Gastroesophageal sphincter (tissue), 4 donors: ENCODE data around the gene LMO2. TPM values are rescaled to one million over a fixed set of nuclear protein-coding genes. Genes with fewer than 3 reads are reported as not detected.

Experiments used
- ATAC-seq: fragments of 150-250 bp; one replicate; pipeline ENCODE4 v1.9.1; 2016; ENCODE audit warnings: mild to moderate bottlenecking, moderate library complexity
- H3K27ac ChIP-seq, 4 donors: fragments of 200-600 bp; sonication (generic) in 3 of 4; 1 replicate in 3 of 4; 2 replicates in 1 of 4; pipeline ENCODE4 v1.5.1; 2016 to 2019
- H3K27me3 ChIP-seq: fragments of 200-600 bp; sonication (generic); one replicate; pipeline ENCODE4 v1.5.1; 2019
- H3K36me3 ChIP-seq, 2 donors: fragments of 200-600 bp; sonication (generic); one replicate each; pipeline ENCODE4 v1.5.1; 2019; ENCODE audit warnings: control low read depth in 1 of 2
- H3K4me1 ChIP-seq, 3 donors: fragments of 200-600 bp; sonication (generic); 1 replicate in 2 of 3; 2 replicates in 1 of 3; pipeline ENCODE4 v1.5.1; 2016 to 2019; ENCODE audit warnings: control low read depth in 2 of 3
- H3K4me3 ChIP-seq, 2 donors: fragments of 200-600 bp; sonication (generic); one replicate each; pipeline ENCODE4 v1.5.1; 2019; ENCODE audit warnings: mild to moderate bottlenecking in 1 of 2, moderate library complexity in 1 of 2
- H3K9me3 ChIP-seq, 3 donors: fragments of 200-600 bp; sonication (generic); one replicate each; pipeline ENCODE4 v1.5.1; 2017 to 2019; ENCODE audit warnings: control low read depth in 2 of 3
- CTCF ChIP-seq, 4 experiments: fragments of 200-600 bp in 2 of 4; fragments of 450-650 bp in 2 of 4; sonication (generic) in 1 of 4; IDR thresholded peaks; one replicate each; pipeline ENCODE4 v1.5.1; 2017 to 2019; ENCODE audit warnings: antibody characterized with exemption in 4 of 4, mild to moderate bottlenecking in 2 of 4, moderate library complexity in 2 of 4
- EP300 ChIP-seq: sonication (generic); formaldehyde crosslinking; IDR thresholded peaks from one replicate; pipeline ENCODE4 v1.6.1; 2017; ENCODE audit warnings: antibody characterized with exemption, mild to moderate bottlenecking
- POLR2A ChIP-seq, 2 donors: fragments of 450-650 bp; IDR thresholded peaks; one replicate each; pipeline ENCODE4 v1.6.1; 2017; ENCODE audit warnings: antibody characterized with exemption in 2 of 2, mild to moderate bottlenecking in 2 of 2, moderate library complexity in 1 of 2
- POLR2AphosphoS5 ChIP-seq: sonication (generic); formaldehyde crosslinking; IDR thresholded peaks from one replicate; pipeline ENCODE4 v1.6.1; 2017; ENCODE audit warnings: antibody characterized with exemption
- WGBS, 2 donors: methylation state at CpG; one replicate each; pipeline ENCODE4 v1.1.5; 2018; ENCODE audit warnings: low coverage in 1 of 2; 5-methylcytosine and 5-hydroxymethylcytosine counted together
- total RNA-seq, 4 donors: library from RNA; depleted of rRNA; stranded (reverse); fragments of >200 nt; gene quantifications; one replicate each; pipeline ENCODE4 v1.1.0, GENCODE V29; 2016

LMO2 gene
- total RNA-seq, 4 donors from 2014 or later: 7.0 to 24.2 (median 14.8) TPM

- ATAC-seq: no peak
- H3K4me1 ChIP-seq: peaks cover 0 to 34% (median 10%) of the 10 kb centered on the region in 3 donors
- TF ChIP-seq POLR2AphosphoS5: no peak
- no peak for TF ChIP-seq CTCF (IDR thresholded peaks at IDR 0.05)
- no peak for TF ChIP-seq EP300
- no peak for TF ChIP-seq POLR2A (IDR thresholded peaks at IDR 0.05)
These were observed 8.4 kb upstream of the LMO2 start for GRCh38 chr11:33900159-33900840.

GRCh38 chr11:33899400-33900037, 7.6 kb upstream of the LMO2 start:
- WGBS, 2 donors: 18 to 35% methylated on average over 7 to 8 of the region's 11 CpGs
- peak overlapping the region in 3 of 4 donors; percentile 57 to 74 (median 67) for H3K27ac ChIP-seq

More at GRCh38 chr11:33900159-33900840, 8.4 kb upstream of the LMO2 start:
- Histone ChIP-seq H3K9me3 (no peaks in the 10 kb centered on the region), H3K36me3 (no peaks in the 10 kb centered on the region), H3K27me3 (peaks cover 8% of the 10 kb centered on the region), H3K4me3 (no peak overlapping the region), H3K27ac (peak overlapping the region in 2 of 4 donors; percentile 57 to 67)
- WGBS, 2 donors: 77 to 78% methylated on average over 6 of the region's 7 CpGs

GRCh38 chr11:33898957-33899356, 7.1 kb upstream of the LMO2 start:
- ATAC-seq: no peak
- WGBS, 2 donors: 60 to 70% methylated on average over 2 to 3 of the region's 3 CpGs
- Histone ChIP-seq H3K9me3 (no peaks in the 10 kb centered on the region), H3K36me3 (no peaks in the 10 kb centered on the region), H3K4me1 (peaks cover 0 to 34% (median 10%) of the 10 kb centered on the region in 3 donors), H3K27me3 (peaks cover 8% of the 10 kb centered on the region), H3K27ac (peak overlapping the region in 3 of 4 donors; percentile 48 to 74 (median 57)), H3K4me3 (no peak overlapping the region)
- TF ChIP-seq POLR2A (IDR thresholded peaks at IDR 0.05) (no peak), EP300 (no peak), POLR2AphosphoS5 (no peak), CTCF (IDR thresholded peaks at IDR 0.05) (no peak)

More at GRCh38 chr11:33899400-33900037, 7.6 kb upstream of the LMO2 start:
- Histone ChIP-seq H3K36me3 (no peaks in the 10 kb centered on the region), H3K27me3 (peaks cover 8% of the 10 kb centered on the region), H3K4me3 (no peak overlapping the region), H3K9me3 (no peaks in the 10 kb centered on the region), H3K4me1 (peaks cover 0 to 34% (median 10%) of the 10 kb centered on the region in 3 donors)
- TF ChIP-seq POLR2AphosphoS5 (peak; percentile 78), EP300 (no peak), POLR2A (IDR thresholded peaks at IDR 0.05) (no peak), CTCF (IDR thresholded peaks at IDR 0.05) (no peak)
- peak; percentile 97 for ATAC-seq

- H3K27ac ChIP-seq: peak overlapping the region in 1 of 4 donors; percentile 48
- no peaks in the 10 kb centered on the region for H3K9me3 ChIP-seq
- H3K27me3 ChIP-seq: peaks cover 8% of the 10 kb centered on the region
- no peak overlapping the region for H3K4me3 ChIP-seq
- peaks cover 0 to 34% (median 10%) of the 10 kb centered on the region in 3 donors for H3K4me1 ChIP-seq
- H3K36me3 ChIP-seq: no peaks in the 10 kb centered on the region
- no peak for ATAC-seq
- WGBS, 2 donors: 83% methylated on average over 1 of the region's 4 CpGs; no CpG with 5 or more reads in 1 of the 2 donors
- no peak for TF ChIP-seq POLR2AphosphoS5
- TF ChIP-seq EP300: no peak
- no peak for TF ChIP-seq POLR2A (IDR thresholded peaks at IDR 0.05)
- no peak for TF ChIP-seq CTCF (IDR thresholded peaks at IDR 0.05)
These were observed 6.0 kb upstream of the LMO2 start for GRCh38 chr11:33897761-33898375.
